Measurements from ENCODE around the gene HERC3. TPM values are rescaled to one million over a fixed set of nuclear protein-coding genes. Genes with fewer than 3 reads are reported as not detected.
A peak's percentile ranks its signal among the peaks of the same experiment; 100 is the strongest.

HERC3 gene
- total RNA-seq, 1 experiment from 2014 or later = 11.0 TPM

DNA sequence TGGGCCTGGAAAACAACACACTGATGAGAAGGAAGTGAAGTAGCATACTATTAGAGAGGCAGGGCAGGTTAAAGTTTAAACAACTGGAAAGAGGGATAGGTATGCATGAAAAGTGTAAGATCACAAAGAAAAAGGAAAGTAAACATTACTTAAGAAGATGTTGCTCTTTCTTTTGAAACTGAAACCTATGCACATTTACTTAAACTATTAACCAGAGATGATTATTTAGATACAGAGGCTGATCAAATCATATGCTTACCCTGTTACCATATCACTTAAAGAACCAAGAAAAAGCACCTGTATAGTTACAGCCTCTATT, 67.6 kb downstream of the HERC3 start:
- DNase-seq (ENCODE audit: low spot score) = no peak

DNA sequence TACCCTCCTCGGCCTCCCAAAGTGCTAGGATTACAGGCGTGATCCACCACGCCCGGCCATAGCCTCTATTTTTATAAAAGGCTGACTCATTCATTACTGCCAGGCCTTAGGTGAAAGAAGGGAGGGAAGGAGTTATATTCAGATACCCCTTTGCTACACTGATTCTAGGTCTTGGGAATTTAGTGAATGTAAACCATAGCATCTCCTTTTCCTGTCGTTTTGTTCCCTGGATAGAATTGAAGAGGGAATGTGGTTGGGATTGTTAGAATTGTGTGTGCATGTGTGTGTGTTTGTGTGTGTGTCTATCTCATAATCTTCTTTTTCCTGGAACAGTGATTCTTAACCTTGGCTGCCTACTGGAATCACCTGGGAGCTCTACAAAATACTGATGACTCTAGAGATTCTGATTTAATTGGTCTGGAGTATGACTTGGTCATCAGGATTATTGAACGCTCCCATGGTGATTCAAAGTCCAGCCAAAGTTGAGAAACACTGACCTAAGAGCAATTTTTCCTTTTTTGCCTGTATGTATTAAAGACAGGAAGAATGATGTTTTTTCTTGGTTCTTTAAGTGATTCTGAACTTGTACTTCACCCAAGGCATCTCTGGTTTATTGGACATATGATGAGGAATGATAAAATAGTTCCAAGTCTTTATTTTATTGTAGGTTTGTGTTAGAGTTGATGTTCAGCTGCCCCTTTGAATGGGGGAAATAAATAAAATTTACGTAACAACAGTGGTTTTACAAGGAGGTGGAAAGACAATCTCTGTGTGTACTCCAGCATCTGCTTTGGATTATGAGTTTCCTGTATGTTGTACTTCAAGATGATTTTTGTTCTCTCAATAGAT, 68.4 kb downstream of the HERC3 start:
- DNase-seq (ENCODE audit: low spot score) = no peak

DNA sequence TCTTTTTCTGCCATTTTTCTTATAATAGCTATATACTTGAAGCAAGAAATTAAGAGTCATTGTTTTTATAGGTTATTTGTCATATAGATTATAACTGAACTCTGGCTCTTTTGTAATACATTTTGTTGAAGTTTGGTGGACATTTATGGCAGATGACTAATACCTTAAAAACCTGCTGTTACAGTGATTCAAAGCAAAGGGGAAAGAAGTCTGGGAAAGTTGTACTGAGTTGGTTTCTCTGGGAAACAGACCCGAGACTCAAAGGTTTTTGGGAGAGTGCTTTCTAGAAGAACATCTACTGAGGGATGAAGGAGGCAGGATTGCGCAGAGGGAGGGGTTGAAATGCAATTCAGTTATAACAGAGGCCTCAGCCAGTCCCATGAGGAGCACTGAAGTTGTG, 69.5 kb downstream of the HERC3 start:
- no peak for DNase-seq (ENCODE audit: low spot score)

DNA sequence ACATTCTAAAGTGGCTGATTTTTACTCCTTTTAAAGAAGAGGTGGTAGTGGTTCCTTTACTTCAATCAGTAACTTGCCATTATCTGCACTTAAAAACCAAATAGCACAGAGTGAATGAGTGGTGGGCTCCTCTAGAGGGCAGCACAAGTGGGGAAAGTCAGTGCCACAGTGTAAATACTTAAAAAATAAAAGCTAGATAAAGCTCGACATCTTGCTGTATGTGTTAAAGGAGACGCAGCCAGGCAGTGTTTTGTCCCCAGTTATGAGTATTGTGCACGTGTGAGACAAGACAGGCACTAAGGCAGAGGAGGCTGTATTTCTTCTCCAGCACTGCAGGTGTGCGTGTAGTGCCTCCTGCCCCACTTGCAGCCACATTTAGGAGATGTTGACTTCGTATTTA, 80.7 kb downstream of the HERC3 start:
- peak; percentile 23 for DNase-seq (ENCODE audit: low spot score)

DNA sequence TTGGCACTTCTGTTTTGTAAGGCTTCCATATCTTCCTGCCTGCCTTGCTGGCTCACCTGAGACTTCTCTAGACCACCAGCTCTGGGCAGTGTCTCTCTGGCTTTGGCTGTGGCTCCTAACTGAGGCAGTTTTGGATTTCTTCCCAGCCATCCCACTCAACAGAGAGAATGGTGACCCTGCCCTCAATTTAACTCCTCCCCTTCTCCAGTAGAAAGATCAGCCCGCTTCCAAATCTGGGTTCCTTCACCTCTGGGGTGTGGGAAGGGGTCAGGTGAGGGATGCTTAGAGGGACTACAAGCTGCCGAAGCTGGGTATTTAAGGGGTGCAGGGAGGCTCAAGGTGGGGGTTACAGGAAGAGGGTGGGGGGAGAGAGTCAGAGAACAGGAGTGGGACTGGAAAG, 81.6 kb downstream of the HERC3 start:
- DNase-seq (ENCODE audit: low spot score) = no peak

DNA sequence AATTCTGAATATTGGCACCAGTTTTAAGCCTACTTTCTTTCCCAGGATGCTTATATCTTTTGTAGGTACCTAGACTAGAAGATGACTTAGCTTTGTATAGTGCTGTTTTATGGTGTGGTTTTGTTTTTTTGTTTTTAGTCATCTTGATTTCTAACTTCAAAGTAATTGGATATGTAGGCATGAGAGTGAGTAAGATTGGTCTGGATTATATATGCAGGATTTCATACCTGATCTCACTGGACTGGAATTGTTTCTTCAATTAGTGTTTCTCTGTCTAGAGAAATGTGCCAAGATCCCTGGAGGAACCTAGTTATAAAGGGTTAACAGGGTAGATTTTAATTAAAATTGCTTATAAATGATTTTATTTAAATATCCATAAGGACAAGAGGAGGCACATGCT, 82.3 kb downstream of the HERC3 start:
- no peak for DNase-seq (ENCODE audit: low spot score)

DNA sequence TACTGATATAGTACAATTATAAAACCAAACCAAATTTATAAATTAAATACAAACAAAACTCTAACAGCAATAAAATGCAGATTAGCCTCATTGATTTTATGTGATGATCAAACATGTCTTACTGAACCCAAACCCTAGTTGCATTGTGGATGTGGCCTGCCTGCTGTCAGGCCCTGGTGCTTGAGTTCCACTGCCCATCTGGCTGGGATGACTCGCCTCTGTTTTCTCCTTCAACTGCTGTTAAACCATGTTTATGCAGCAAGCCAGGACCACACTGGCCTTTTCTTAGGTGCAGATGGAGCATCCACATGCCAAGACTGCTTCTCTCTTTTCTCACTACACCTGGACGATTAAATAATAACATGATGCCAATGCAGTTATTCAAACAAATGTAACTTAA, 82.7 kb downstream of the HERC3 start:
- DNase-seq (ENCODE audit: low spot score) = no peak

DNA sequence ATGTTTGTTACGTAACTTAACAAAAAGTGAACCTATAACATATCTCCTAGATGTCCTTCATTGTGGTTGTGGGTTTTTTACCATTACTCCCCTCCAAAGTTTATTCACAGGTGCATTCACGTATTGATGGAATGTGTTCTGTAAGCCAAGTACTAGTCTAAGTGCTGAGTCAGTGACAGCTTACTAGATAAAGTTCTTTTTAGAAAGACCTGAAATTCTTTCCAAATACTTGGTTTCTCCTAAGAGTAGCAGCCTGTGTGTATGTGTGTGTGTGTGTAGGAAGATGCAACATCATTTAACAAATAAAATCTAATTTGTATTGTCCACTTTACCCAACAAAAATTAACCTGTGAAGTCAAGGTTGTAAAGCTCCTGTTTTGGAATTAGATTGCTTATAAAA, 83.3 kb downstream of the HERC3 start:
- no peak for DNase-seq (ENCODE audit: low spot score)

DNA sequence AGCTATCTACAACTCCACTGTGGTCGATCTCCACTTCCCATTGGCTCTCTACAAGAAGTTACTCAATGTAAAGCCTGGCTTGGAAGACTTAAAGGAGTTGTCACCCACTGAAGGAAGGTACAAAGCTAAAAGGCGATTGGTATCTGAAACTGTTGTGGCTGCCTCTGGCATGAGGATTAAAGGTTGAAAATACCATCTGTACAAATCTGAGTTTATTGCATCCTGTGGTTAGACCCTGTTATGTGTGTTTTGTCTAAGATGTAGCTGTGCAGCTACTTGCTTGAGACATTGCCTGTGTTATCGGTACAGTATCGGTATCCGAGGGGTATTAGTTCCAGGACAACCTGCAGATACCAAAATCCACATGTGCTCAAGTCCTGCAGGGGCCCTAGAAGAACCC, 88.9 kb downstream of the HERC3 start:
- no peak for DNase-seq (ENCODE audit: low spot score)

DNA sequence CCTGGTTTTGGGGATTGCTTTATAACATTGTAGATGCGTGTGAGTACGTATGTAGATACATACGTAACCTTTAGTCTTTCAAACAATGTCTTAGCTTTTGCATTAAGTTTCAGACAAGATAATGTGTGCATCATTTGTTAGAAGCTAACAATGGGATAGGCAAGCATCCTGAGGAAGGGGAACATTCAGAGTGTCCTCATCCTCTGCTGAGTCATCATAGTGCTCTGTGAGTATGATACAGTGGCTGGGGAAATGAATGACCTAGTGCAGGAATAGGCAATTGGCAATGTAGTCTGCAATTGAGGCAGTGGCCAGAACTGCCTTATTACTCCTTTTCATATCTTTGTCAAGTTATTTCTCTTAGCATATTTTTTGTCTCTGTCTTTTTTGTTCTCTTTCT, 98.1 kb downstream of the HERC3 start:
- no peak for DNase-seq (ENCODE audit: low spot score)

DNA sequence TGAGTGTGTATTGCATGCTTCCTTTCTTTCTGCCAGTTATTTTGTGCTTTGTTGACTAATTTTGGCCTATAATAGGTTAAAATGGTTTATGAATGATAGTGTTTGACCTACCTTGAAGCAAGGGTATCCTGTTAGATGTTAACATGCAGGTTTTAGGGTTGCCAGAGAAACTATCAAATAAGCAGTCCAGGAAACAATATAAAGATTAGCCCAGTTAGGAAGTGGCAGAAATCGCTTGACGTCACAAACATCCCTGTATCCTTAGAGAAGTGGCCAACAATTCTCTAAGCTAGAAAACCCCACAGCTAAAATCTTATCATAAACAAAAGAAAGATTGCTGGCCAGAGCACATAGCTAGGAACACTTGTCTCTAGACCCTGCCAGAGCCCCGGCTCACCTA, 101.5 kb downstream of the HERC3 start:
- no peak for DNase-seq (ENCODE audit: low spot score)

DNA sequence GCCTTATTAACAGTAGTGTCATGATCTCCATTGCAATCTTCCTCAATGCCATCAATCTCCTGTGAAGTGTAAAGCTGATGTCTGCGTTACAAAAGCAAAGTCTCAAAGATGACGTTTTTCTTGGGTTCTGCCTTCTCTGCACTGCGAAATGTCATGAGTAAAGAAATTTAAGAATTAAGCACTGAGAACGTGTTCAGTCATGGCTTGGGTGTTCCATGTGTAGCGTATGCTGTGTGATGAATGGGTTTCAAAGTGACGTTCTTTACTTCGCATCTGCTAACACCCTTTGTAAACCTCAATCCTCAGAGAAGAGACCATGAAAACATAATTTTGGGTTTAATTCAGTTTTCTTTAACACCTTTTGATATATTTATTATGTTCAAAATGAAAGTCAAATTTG, 104.3 kb downstream of the HERC3 start:
- DNase-seq (ENCODE audit: low spot score) = no peak

DNA sequence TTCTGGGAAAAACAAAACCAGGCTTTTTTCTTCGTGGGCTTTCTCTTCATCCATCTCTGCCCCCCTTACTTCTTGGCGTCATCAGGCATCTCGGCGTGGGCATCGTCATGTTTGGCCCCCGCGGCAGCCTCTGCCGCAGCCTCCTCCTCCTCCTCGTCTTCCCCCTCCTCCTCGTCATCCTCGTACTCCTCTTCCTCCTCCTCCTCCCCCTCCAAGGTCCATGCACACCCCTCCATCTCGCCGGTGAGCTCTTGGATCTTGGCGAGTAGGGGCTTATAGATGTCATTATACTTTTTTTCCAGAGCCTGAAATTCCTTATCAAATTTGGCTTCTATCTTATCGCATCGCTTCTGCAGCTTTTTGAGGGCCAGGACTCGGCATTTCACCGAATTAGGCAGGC, 104.9 kb downstream of the HERC3 start:
- DNase-seq (ENCODE audit: low spot score) = no peak

DNA sequence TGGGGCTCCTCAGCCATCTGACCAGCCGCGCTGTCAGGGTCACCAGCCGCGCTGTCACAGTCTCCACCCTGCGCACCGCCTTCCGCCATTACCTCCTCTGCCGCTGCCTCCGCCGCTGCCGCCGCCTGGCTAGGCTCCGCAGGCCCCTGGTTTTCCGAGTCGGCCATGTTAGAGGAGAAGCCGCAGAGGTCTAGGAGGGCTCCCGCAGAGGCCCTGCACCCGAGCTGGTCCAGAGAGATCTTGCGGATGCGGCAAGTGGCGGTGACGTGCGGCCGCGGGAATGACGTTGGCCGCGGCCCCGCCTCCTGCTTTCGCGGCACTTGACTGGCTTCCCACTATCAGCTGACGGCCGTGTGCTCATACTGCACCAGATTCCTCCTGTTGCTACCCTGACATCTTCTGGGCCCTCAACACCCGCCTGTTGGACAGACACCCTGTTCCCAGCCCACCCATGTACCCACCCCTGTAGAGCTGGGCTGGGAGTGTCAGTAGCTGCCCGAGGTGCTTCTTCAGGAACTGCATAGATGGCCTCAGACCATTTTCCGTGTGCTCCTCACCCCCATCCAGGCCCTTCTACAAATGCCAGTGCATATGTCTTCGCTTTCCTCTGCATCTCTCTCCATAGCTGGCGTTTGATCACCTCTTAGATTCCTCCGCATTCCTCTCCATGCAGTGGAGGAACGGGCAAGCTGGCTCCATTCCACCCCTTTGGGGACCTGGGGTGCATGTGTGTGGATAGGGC, 105.5 kb downstream of the HERC3 start, which contains the start of gene NAP1L5:
TSS of gene NAP1L5 (minus strand) at position 242 of the 742 bp plus-strand sequence. CDS start at position 167, 75 bp downstream.
- DNase-seq (ENCODE audit: low spot score) = no peak

DNA sequence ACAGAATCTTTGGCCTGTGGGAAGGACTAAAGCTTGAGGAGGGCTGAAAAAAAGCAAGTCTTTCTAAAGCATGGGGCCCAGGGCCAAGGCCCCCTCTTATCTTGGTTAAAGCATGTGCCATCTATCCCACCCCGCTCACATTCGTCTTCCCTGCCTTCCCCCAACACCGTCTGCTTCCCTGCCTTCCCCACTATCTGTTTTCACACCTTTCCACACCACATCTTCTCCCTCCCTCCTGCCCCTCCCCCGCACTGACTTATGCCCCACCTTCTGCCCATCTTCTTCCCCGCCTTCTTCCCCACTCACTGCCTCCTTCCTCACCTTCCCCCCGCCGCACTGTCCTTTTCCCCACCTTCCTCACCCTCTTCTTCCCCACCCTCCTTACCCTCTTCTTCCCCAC, 106.2 kb downstream of the HERC3 start:
- no peak for DNase-seq (ENCODE audit: low spot score)

DNA sequence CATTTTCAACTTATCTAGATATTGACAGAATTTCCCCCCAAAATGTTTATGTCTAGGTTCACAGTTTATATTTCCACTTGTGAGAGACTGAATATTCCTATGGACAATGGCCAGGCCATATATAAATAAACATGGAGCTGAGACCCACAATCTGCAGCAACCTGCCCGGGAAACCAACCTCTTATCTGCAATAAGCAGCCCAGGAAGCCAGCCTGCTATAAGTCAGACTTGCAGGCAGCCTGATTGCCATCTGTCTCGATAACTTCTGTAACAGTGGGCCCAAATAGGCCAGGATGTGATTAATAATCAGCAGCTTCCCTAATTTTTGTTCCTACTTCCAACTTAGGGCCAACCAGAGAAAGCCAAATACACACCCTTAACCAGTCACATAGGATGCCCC, 110.5 kb downstream of the HERC3 start:
- no peak for DNase-seq (ENCODE audit: low spot score)

DNA sequence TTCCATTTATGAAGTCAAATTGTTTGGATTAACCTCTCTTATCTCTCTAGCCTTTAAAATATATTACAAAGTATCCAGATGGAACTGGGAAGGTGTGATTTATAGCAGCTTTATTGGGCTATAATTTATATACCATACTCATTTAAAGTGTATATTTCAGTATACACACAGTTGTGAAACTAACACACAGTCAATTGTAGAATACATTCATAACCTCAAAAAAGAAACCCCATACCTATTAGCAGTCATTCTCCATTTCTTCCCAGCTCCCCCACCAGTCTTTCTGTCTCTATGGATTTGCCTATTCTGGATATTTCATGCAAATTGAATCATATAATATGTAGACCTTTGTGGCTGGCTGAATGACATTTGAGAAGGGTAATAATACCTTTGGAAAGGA, 112.9 kb downstream of the HERC3 start:
- no peak for DNase-seq (ENCODE audit: low spot score)

DNA sequence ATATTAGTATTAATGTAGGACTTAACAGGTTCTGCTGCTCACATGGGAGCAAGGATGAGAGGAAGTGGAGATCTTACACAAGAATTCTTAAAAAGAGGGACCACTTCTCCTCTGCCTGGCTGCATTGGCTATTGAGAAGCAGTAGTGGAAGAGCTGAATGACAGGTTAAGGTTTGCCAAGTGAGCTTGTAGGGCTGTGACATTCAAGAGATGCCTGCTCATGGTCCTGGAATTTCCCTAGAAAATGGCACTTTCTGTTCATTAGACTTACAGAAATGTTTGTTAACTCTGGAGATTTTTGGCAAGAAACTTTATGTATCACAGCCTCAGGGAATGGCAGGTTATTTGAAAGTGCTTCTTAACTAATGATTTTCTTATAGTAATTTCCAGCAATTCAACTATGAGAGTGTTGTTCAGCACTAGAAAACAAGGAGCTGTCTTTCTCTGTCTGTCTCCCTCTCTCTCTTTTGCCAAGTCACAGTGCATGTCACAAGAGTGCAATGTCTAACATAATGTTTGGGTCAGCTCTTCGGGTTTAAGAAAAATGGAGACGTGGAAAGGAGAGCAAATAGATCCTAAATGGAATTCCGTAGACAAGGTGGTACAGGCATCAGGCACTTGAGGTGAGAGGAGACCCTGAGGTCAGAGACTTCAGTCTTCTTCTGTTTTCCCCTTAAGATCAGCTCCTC, 113.7 kb downstream of the HERC3 start:
- DNase-seq (ENCODE audit: low spot score) = no peak

DNA sequence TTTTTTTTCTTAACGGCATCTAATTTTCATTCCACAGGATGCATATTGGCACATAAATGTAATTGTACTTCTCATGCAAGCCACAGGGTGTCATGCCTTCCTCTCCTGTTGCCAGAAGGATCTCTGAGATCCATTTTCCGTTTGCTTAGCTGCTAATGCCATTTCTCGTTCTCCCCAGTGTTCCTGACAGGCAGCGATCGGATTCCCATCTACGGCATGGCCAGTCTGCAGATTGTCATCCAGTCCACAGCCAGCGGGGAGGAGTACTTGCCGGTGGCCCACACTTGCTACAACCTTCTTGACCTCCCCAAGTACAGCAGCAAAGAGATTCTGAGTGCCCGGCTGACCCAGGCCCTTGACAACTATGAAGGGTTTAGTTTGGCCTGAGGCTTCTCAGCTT, 114.3 kb downstream of the HERC3 start:
- DNase-seq (ENCODE audit: low spot score) = peak; percentile 23

DNA sequence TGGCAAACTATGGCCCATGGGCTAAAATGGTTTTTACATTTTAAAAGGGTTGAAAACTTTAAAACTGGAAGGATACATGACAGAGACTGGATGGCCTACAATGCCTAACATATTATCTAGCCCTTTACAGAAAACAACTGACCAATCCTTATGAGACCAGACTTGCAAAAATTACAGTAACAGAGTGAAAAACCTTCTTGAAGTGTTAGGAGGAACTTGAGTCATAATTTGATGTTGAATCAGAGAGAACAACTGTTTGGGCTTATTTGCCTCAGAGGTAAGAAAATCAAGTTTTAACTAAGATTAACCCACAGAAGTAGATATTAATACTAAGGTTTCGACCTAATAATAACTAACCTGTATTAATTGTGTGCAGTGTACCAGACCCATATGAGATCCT, 117.7 kb downstream of the HERC3 start:
- DNase-seq (ENCODE audit: low spot score) = no peak

DNA sequence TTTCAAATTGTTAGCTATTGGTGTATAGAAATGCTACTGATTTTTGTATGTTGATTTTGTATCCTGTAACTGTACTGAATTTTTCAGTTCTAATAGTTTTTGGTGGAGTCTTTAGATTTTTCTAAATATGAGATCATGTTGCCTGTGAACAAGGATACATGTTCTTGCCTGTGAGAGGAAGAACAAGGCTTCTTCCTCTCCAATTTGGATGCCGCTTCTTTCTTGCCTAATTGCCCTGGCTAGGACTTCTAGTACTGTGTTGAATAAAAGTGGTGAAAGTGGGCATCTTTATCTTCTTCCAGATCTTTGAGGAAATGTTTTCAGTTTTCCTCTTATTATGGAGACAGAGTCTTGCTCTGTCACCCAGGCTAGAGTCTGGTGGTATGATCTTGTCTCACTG, 121.5 kb downstream of the HERC3 start:
- no peak for DNase-seq (ENCODE audit: low spot score)

DNA sequence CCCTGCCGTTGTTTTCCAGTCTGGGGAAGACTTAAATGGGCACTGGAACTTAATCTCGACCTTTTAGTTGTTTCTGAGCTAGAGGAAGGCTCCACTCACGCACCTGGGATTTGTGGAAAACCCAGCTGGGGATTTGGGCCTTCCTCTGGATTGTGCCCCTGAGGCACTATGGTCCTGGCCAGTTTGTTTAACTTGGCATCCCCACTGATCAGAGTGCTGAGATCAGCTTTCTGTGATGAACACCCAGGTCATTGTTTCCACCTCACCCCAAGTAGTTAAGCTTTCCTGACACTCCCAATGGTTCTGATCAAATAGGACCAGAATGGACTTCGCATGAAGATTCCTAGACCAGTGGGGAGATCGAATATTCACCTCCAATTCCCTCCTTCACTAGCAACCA, 125.8 kb downstream of the HERC3 start:
- DNase-seq (ENCODE audit: low spot score) = no peak

DNA sequence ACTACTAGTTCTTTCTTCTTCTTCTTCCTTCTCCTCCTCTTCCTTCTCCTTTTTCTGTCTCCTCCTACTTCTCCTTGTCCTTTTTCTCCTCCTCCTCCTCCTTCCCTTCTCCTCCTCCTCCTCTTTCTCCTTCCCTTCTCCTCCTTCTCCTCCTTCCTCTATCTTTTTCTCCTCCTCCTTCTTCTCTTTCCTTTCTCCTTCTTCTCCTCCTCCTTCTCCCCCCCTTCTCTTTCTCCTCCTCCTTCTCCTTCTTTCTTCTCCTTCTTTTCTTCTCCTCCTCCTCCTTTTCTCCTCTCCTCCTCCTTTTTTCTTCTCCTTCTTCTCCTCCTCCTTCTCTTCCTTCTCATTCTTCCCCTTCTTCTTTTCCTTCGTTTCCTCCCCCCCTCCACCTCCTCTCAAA, 127.1 kb downstream of the HERC3 start:
- DNase-seq (ENCODE audit: low spot score) = no peak

Data from H4 (cell line).